Measurements from ENCODE around the gene C9orf72. TPM values are rescaled to one million over a fixed set of nuclear protein-coding genes. Genes with fewer than 3 reads are reported as not detected.

Gene C9orf72
- polyA plus RNA-seq, 2 of the 4 experiments (the other 2 are of a cell fraction): 4.0 to 16.4 TPM

GRCh38 chr9:27581826-27582225 lies 8.5 kb upstream of the C9orf72 start:
- 37% methylated on average over 1 of the region's 1 CpG for WGBS (ENCODE audit: missing lambda C conversion rate)
- DNase-seq (ENCODE audit: low read depth in 1 of 2, low spot score in 1 of 2): no peak
- Histone ChIP-seq H3K27ac (no peak overlapping the region), H3K9me3 (no peaks in the 10 kb centered on the region), H3K4me3 (no peak overlapping the region), H3K4me1 (no peaks in the 10 kb centered on the region), H3K4me2 (no peak overlapping the region)
- TF ChIP-seq CTCF (IDR thresholded peaks at IDR 0.05) (no peak), CHD2 (IDR thresholded peaks at IDR 0.05; ENCODE audit: low read length, partially characterized antibody) (no peak), BCL3 (IDR thresholded peaks at IDR 0.05) (no peak), ATOH8 (CRISPR knock-in tag; IDR thresholded peaks at IDR 0.05; ENCODE audit: low read depth) (no peak), JUN (IDR thresholded peaks at IDR 0.05) (no peak), JUNB (IDR thresholded peaks at IDR 0.05) (no peak), PBX3 (IDR thresholded peaks at IDR 0.05) (no peak), HDAC2 (IDR thresholded peaks at IDR 0.05) (no peak)
- ATAC-seq: no peak
- CTCF ChIA-PET: interaction anchor here (0.8 kb wide), 1 partner anchor 21 kb away, joined by 4 read pairs; no protein-coding TSS in a partner anchor
- POLR2A ChIA-PET: no interaction called here
- no peak for FAIRE-seq

GRCh38 chr9:27573634-27574590 lies 631 bp upstream of the C9orf72 start:
- WGBS (ENCODE audit: missing lambda C conversion rate): under 1% methylated on average over 35 of the region's 35 CpGs
- ChIA-PET CTCF (interaction anchor here (1.0 kb wide), 1 partner anchor 25 kb away, joined by 3 read pairs; no protein-coding TSS in a partner anchor), POLR2A (interaction anchor here (0.6 to 1.3 kb wide), 4 partner anchors 10 to 241 kb away, joined by 3 to 6 read pairs (median 3); no protein-coding TSS in a partner anchor)
- peaks cover 9% of the 10 kb centered on the region; the same call in 1 of the 3 replicates for H3K4me1 ChIP-seq
- H3K9me3 ChIP-seq: no peaks in the 10 kb centered on the region
- peak overlapping the region; percentile 75 for H3K4me3 ChIP-seq
- ATAC-seq (peak; percentile 92 to 93), DNase-seq (ENCODE audit: low read depth in 1 of 2, low spot score in 1 of 2) (peak; percentile 94 to 99), FAIRE-seq (peak; percentile 99)
- H3K27ac ChIP-seq: peak overlapping the region; percentile 67 to 89
- H3K4me2 ChIP-seq: peak overlapping the region; percentile 85
- no peak for TF ChIP-seq FOSL2 (IDR thresholded peaks at IDR 0.05)
- peak; percentile 62 for TF ChIP-seq FOSL2 (CRISPR knock-in tag; IDR thresholded peaks at IDR 0.05)
- TF ChIP-seq CEBPB (IDR thresholded peaks at IDR 0.05): peak; percentile 24 to 66; a peak in 2 of 4 replicates
- TF ChIP-seq TP53 (CRISPR knock-in tag; IDR thresholded peaks at IDR 0.05): no peak
- peak; percentile 92 for TF ChIP-seq MAX (IDR thresholded peaks at IDR 0.05)
- no peak for TF ChIP-seq EP300 (IDR thresholded peaks at IDR 0.05)
- no peak for TF ChIP-seq HOXB5 (CRISPR knock-in tag; IDR thresholded peaks at IDR 0.05)
- no peak for TF ChIP-seq NPAS2 (CRISPR knock-in tag; IDR thresholded peaks at IDR 0.05; ENCODE audit: borderline replicate concordance)
- no peak for TF ChIP-seq POLR2AphosphoS2 (conservative IDR thresholded peaks at IDR 0.05; ENCODE audit: low read length)
- peak; percentile 29; the same call in 1 of the 3 replicates for TF ChIP-seq BCL3 (IDR thresholded peaks at IDR 0.05)
- TF ChIP-seq JUNB (IDR thresholded peaks at IDR 0.05): no peak
- no peak for TF ChIP-seq SMC3 (IDR thresholded peaks at IDR 0.05)
- peak; percentile 45; the same call in 1 of the 2 replicates for TF ChIP-seq PHF8 (IDR thresholded peaks at IDR 0.05; ENCODE audit: borderline replicate concordance, low read depth)
- TF ChIP-seq PBX3 (IDR thresholded peaks at IDR 0.05): no peak
- TF ChIP-seq HES2 (IDR thresholded peaks at IDR 0.05): no peak
- 0 out of 2 replicates have a peak, but pooled peaks have one; percentile 25 for TF ChIP-seq GATA3 (IDR thresholded peaks at IDR 0.05; ENCODE audit: borderline replicate concordance)
- peak; percentile 31 to 49; a peak in 1 of 5 replicates for TF ChIP-seq JUN (IDR thresholded peaks at IDR 0.05)
- peak; percentile 75; the same call in 1 of the 2 replicates for TF ChIP-seq E2F6 (IDR thresholded peaks at IDR 0.05; ENCODE audit: borderline replicate concordance, low read depth)
- TF ChIP-seq SREBF2 (IDR thresholded peaks at IDR 0.05): no peak
- TF ChIP-seq ZFP36 (IDR thresholded peaks at IDR 0.05; ENCODE audit: borderline replicate concordance, partially characterized antibody): peak; percentile 18
- TF ChIP-seq KDM1A (IDR thresholded peaks at IDR 0.05; ENCODE audit: low read depth): no peak
- no peak for TF ChIP-seq EHF (CRISPR knock-in tag; IDR thresholded peaks at IDR 0.05)

All from A549 (cell line).